DND-41 (cell line): ENCODE results near the gene SLC9A7.

ENCODE experiments used
- EZH2 ChIP-seq: IDR thresholded peaks from 3 replicates; pipeline ENCODE4 v1.6.1; 2012; ENCODE audit warnings: borderline replicate concordance, low read depth, mild to moderate bottlenecking, moderate library complexity, low read length, inconsistent platforms; ENCODE audit not compliant: severe bottlenecking
- TF ChIP-seq, protein P1 (sequence below): IDR thresholded peaks from 2 replicates; pipeline ENCODE4 v1.5.1; 2012; ENCODE audit warnings: borderline replicate concordance, low read length, moderate library complexity, mild to moderate bottlenecking; ENCODE audit not compliant: poor library complexity, severe bottlenecking; ENCODE audit errors: extremely low read depth

DNA sequence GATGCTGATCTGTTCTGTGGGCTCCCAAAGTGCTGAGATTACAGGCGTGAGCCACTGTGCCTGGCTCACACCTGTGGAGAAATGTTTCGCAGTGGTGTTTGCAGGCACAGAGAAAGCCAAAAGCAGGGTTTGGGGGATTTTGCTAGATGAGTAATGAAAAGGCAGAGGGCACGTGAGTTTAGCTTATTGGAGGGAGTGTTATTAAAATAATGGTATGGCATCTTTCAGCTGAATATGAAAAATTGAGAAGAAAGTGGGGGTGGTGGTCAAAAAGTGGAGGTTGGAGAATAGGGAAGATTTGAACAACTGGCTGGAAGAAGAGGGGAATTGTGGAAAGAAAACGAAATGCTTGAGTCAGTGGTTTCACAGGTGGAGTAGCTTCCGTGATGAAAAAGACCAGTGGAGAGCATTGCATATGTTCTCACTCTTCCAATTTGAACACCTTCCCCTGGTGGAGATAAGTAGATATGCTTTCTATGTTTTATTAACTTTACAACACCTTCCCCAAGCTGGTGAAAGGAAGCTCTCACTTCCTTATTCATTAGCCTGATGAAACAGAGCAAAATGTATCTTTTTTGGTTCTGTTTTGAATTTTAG, 186.5 kb downstream of the SLC9A7 start:
- no peak for TF ChIP-seq EZH2
- TF ChIP-seq, protein P1, sequence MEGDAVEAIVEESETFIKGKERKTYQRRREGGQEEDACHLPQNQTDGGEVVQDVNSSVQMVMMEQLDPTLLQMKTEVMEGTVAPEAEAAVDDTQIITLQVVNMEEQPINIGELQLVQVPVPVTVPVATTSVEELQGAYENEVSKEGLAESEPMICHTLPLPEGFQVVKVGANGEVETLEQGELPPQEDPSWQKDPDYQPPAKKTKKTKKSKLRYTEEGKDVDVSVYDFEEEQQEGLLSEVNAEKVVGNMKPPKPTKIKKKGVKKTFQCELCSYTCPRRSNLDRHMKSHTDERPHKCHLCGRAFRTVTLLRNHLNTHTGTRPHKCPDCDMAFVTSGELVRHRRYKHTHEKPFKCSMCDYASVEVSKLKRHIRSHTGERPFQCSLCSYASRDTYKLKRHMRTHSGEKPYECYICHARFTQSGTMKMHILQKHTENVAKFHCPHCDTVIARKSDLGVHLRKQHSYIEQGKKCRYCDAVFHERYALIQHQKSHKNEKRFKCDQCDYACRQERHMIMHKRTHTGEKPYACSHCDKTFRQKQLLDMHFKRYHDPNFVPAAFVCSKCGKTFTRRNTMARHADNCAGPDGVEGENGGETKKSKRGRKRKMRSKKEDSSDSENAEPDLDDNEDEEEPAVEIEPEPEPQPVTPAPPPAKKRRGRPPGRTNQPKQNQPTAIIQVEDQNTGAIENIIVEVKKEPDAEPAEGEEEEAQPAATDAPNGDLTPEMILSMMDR = peak; percentile 21
